Measurements from ENCODE around the gene BLM.

DNA sequence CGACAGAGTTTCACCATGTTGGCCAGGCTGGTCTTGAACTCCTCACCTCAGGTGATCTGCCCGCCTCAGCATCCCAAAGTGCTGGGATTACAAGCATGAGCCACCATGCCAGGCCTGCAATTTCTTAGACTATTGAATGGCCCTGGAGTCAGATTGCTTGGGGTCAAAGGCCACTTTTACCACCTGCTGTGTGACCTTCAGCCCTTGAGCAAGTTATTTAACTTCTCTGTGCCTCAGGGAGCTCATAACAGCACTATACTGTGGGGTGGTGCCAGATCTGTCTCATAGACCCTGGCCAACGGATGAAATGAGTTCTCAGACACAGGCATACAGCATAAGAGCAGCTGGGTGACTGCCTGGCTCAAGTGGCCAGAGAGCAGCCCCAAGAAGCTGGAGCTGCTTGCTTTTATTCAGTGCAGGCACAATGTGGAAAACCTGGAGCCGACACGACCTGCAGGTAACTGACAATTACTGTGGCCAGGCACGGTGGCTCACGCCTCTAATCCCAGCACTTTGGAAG, 106.4 kb downstream of the BLM start:
- TF ChIP-seq POLR2A (IDR thresholded peaks at IDR 0.05; ENCODE audit: low read depth, low read length) (no peak), POLR2AphosphoS5 (IDR thresholded peaks at IDR 0.05; ENCODE audit: low read depth, low read length) (no peak)

Data from GM12892 (cell line).